Measurements from ENCODE around the gene SNX5.

SNX5 gene

GRCh38 chr20:17932396-17932795, 36.2 kb downstream of the SNX5 start:
- no peak overlapping the region for H3K4me3 ChIP-seq (ENCODE audit: low read depth, low read length)
- TF ChIP-seq, protein P1, sequence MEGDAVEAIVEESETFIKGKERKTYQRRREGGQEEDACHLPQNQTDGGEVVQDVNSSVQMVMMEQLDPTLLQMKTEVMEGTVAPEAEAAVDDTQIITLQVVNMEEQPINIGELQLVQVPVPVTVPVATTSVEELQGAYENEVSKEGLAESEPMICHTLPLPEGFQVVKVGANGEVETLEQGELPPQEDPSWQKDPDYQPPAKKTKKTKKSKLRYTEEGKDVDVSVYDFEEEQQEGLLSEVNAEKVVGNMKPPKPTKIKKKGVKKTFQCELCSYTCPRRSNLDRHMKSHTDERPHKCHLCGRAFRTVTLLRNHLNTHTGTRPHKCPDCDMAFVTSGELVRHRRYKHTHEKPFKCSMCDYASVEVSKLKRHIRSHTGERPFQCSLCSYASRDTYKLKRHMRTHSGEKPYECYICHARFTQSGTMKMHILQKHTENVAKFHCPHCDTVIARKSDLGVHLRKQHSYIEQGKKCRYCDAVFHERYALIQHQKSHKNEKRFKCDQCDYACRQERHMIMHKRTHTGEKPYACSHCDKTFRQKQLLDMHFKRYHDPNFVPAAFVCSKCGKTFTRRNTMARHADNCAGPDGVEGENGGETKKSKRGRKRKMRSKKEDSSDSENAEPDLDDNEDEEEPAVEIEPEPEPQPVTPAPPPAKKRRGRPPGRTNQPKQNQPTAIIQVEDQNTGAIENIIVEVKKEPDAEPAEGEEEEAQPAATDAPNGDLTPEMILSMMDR (IDR thresholded peaks at IDR 0.05; ENCODE audit: low read depth, low read length), result no peak
- TF ChIP-seq POLR2A (IDR thresholded peaks at IDR 0.05; ENCODE audit: extremely low read depth, insufficient read length), result no peak
- TF ChIP-seq MYC (IDR thresholded peaks at IDR 0.05; ENCODE audit: low read depth, low read length), result no peak
- TF ChIP-seq MAX (IDR thresholded peaks at IDR 0.05; ENCODE audit: low read depth, low read length), result no peak
- DNase-seq (ENCODE audit: low read depth), result no peak

- no peak for TF ChIP-seq MYC (IDR thresholded peaks at IDR 0.05; ENCODE audit: low read depth, low read length)
- TF ChIP-seq, protein P1 (IDR thresholded peaks at IDR 0.05; ENCODE audit: low read depth, low read length), result no peak
- no peak for TF ChIP-seq MAX (IDR thresholded peaks at IDR 0.05; ENCODE audit: low read depth, low read length)
- no peak for TF ChIP-seq POLR2A (IDR thresholded peaks at IDR 0.05; ENCODE audit: extremely low read depth, insufficient read length)
- no peak for DNase-seq (ENCODE audit: low read depth)
- H3K4me3 ChIP-seq (ENCODE audit: low read depth, low read length), result no peak overlapping the region
These were observed 37.1 kb downstream of the SNX5 start for GRCh38 chr20:17931513-17931912.

DNA sequence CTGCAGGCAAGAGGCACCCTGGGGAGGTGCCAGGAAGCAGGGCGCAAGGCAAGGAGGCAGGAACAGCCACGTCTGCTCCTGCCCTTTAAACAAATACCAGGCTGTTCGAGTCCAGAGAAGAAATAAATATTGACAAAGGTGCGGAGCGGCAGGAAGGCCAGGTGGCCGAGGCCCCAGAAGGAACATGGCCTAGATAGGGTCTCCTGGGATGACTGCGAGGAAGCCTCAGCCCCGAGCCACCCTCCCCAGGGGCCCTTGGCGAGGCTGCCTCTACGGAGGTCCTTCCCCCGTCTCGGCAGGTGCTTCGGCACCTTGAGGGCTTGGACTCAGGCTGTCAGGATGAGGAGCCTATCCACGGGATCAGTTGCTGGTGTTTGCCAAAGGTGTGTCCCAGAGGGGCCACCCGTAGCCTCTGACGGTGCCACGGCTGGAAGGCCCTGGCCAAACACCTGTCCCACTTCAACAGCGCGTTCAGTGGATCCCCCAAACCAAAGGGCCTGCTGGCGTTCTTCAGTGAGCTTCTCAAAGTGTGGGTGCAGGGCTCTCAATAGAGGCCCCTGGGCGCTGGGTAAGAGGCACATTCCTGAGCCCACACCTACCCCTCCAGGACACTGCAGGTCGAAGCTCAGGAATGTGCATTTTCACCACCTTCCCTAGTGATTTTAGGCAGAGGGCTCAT, 39.8 kb downstream of the SNX5 start:
- no peak for TF ChIP-seq MAX (IDR thresholded peaks at IDR 0.05; ENCODE audit: low read depth, low read length)
- TF ChIP-seq, protein P1 (IDR thresholded peaks at IDR 0.05; ENCODE audit: low read depth, low read length), result no peak
- no peak for TF ChIP-seq MYC (IDR thresholded peaks at IDR 0.05; ENCODE audit: low read depth, low read length)
- TF ChIP-seq POLR2A (IDR thresholded peaks at IDR 0.05; ENCODE audit: extremely low read depth, insufficient read length), result no peak
- no peak for DNase-seq (ENCODE audit: low read depth)
- H3K4me3 ChIP-seq (ENCODE audit: low read depth, low read length), result no peak overlapping the region

DNA sequence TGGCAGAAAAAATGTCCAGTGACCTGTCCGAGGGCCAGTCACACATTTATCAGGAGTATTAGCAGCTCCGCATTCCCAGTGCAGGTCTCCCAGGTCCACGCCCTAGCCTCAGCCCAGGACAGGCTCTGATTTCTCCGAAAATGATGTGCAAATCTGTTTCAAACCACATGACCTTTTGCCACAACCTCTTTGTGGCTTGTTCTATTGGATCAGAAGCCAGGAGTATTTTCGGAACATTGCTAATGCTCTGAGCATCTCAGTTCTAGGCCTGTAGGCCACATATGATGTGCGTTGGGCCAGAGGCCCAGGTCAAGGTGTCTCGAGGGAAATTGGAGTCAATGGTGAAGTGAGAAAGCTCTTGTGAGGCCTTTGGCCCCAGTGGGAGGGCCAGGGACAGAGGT, 40.4 kb downstream of the SNX5 start:
- DNase-seq (ENCODE audit: low read depth), result no peak
- H3K4me3 ChIP-seq (ENCODE audit: low read depth, low read length), result no peak overlapping the region
- TF ChIP-seq MAX (IDR thresholded peaks at IDR 0.05; ENCODE audit: low read depth, low read length) (no peak), POLR2A (IDR thresholded peaks at IDR 0.05; ENCODE audit: extremely low read depth, insufficient read length) (no peak), MYC (IDR thresholded peaks at IDR 0.05; ENCODE audit: low read depth, low read length) (no peak)
- TF ChIP-seq, protein P1 (IDR thresholded peaks at IDR 0.05; ENCODE audit: low read depth, low read length), result no peak

DNA sequence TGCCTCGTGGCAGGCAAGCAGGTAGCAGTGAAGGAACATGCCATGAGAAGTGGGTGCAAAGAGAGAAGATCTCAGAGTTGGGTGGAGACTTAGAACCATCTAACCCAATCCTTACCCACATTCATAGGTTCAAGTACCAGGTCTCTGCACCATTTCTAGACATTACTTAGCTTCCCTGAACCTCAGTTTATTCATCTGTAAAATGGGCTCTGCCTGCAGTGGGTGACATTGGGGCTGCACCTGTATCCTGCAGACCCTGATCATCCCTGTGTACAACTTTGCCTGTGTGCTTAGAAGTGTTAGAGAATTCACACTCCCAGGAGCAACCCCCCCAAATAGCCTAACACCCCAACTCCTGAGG, 42.7 kb downstream of the SNX5 start:
- no peak overlapping the region for H3K4me3 ChIP-seq (ENCODE audit: low read depth, low read length)
- no peak for DNase-seq (ENCODE audit: low read depth)
- no peak for TF ChIP-seq MAX (IDR thresholded peaks at IDR 0.05; ENCODE audit: low read depth, low read length)
- no peak for TF ChIP-seq MYC (IDR thresholded peaks at IDR 0.05; ENCODE audit: low read depth, low read length)
- TF ChIP-seq, protein P1 (IDR thresholded peaks at IDR 0.05; ENCODE audit: low read depth, low read length), result no peak
- no peak for TF ChIP-seq POLR2A (IDR thresholded peaks at IDR 0.05; ENCODE audit: extremely low read depth, insufficient read length)
